ENCODE results near the gene PRRT1B. TPM values are rescaled to one million over a fixed set of nuclear protein-coding genes. Genes with fewer than 3 reads are reported as not detected.

Gene PRRT1B
- total RNA-seq (not detected), total RNA-seq (0 to 0.14 (median 0) reads per million in 29 experiments)
- not detected for total RNA-seq (2013)

DNA sequence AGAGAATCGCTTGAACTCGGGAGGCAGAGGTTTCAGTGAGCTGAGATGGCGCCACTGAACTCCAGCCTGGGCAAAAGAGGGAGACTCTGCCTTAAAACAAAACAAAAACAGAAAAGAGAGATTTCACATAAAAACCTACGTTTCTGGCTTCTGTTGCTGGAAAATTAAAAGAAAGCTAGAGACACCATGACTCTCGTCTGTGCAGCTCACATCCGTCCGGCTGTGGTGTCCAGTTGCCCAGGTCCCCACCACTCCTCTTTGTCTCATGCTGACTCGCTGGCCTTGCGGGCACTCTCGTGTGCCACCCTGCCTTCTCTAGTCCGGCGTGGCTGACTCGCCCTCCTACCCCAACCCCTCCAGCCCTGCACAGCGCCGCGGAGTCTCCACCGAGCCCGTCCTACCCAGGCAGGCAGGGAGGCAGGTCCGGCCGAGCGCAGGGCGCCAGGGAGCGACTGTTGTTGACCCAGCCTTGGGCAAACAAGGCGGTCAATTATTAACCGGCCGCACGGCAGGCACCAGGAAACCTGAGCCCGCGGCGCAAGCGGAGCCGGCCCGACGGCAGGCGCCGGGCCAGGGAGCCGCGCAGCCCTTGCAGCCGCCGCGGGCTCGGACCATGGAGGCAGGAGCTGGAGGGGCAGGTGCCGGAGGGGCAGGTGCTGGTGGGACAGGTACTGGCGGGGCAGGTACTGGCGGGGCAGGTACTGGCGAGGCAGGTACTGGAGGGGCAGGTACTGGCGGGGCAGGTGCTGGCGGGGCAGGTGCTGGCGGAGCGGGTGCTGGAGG lies at the start of gene PRRT1B:
Gene PRRT1B (plus strand): TSS at position 521 of the 783 bp plus-strand sequence. CDS start 93 bp downstream, at position 614.
- ATAC-seq (replicated peaks in 1 of 4) = no peak
- H3K4me1 Mint-ChIP-seq = peaks cover 17 to 34% (median 24%) of the 10 kb centered on the region in 3 donors
- peaks cover 6 to 39% of the 10 kb centered on the region in 2 experiments for H3K27me3 ChIP-seq (replicated peaks in 1 of 2; ENCODE audit: control insufficient read depth in 2 of 2, extremely low read depth in 1 of 2, insufficient read depth in 2 of 2, low read length in 1 of 2)
- peak within 1 kb of the TSS in 2 of 3 donors; percentile 34 to 62 for H3K4me3 Mint-ChIP-seq
- H3K27ac Mint-ChIP-seq = no peak within 1 kb of the TSS
- H3K36me3 ChIP-seq (ENCODE audit: control insufficient read depth in 2 of 2, extremely low read depth in 1 of 2, insufficient read depth in 1 of 2, low read length in 1 of 2) = no peaks in the 10 kb centered on the region
- H3K4me3 ChIP-seq (ENCODE audit: control insufficient read depth in 1 of 2, extremely low read depth in 1 of 2, low read length in 1 of 2) = peak within 1 kb of the TSS; percentile 44 to 57
- no peak for DNase-seq
- peaks cover 6 to 29% of the 10 kb centered on the region in 2 experiments for H3K4me1 ChIP-seq (ENCODE audit: control insufficient read depth in 1 of 2, extremely low read depth in 1 of 2, insufficient read depth in 2 of 2, low read length in 2 of 2)
- ChIA-PET CTCF (interaction anchor here (0.6 kb wide), 2 partner anchors 303 to 327 kb away, joined by 3 to 4 read pairs; no protein-coding TSS in a partner anchor), POLR2A (no interaction called here)
- WGBS (ENCODE audit: insufficient coverage) = 45% methylated on average over 39 of the region's 50 CpGs
- peaks cover 0 to 17% (median 8%) of the 10 kb centered on the region in 3 donors for H3K9me3 Mint-ChIP-seq
- peaks cover 12% of the 10 kb centered on the region for H3K36me3 Mint-ChIP-seq
- no peak within 1 kb of the TSS for H3K27ac ChIP-seq (ENCODE audit: low read length)
- H3K27me3 Mint-ChIP-seq = peaks cover 36 to 43% of the 10 kb centered on the region in 2 donors
- no peaks in the 10 kb centered on the region for H3K9me3 ChIP-seq

DNA sequence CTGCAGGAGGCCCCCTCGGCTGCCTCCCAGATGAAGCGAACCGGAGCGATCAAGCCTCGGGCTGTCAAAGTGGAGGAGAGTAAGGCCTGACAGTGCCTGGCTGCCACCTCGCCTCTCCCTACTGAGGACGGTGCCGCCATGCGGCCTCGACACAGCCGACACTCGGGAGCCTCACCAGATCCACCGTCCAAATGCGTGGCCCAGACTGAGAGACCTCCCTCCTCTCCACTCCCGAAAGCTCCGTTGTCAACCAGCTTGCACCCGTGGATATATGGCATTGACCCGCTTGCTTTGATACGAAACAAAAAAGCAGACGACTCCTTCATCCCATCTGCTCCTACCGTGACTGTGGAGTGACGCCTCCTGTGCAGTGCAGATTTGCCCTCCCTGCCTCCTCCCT lies 49.5 kb upstream of the PRRT1B start:
- Mint-ChIP-seq H3K27me3 (no peaks in the 10 kb centered on the region), H3K27ac (peak overlapping the region in 1 of 2 donors; percentile 28), H3K9me3 (no peaks in the 10 kb centered on the region), H3K4me3 (no peak overlapping the region), H3K4me1 (peaks cover 32 to 41% (median 37%) of the 10 kb centered on the region in 3 donors), H3K36me3 (peaks cover 51% of the 10 kb centered on the region)
- CTCF ChIA-PET = interaction anchor here in 1 of 2 donors (0.7 kb wide), 1 partner anchor 232 kb away, joined by 3 read pairs; no protein-coding TSS in a partner anchor
- H3K27ac ChIP-seq (ENCODE audit: low read length) = no peak overlapping the region
- 94% methylated on average over 16 of the region's 22 CpGs for WGBS (ENCODE audit: insufficient coverage)
- DNase-seq (no peak), ATAC-seq (replicated peaks in 1 of 4) (no peak)
- no peaks in the 10 kb centered on the region for H3K27me3 ChIP-seq (replicated peaks in 1 of 2; ENCODE audit: control insufficient read depth in 2 of 2, extremely low read depth in 1 of 2, insufficient read depth in 2 of 2, low read length in 1 of 2)
- peaks cover 46 to 79% of the 10 kb centered on the region in 2 donors for H3K36me3 ChIP-seq (ENCODE audit: control insufficient read depth in 2 of 2, extremely low read depth in 1 of 2, insufficient read depth in 1 of 2, low read length in 1 of 2)
- H3K9me3 ChIP-seq = no peaks in the 10 kb centered on the region
- H3K4me1 ChIP-seq (ENCODE audit: control insufficient read depth in 1 of 2, extremely low read depth in 1 of 2, insufficient read depth in 2 of 2, low read length in 2 of 2) = peaks cover 17 to 40% of the 10 kb centered on the region in 2 experiments
- POLR2A ChIA-PET = no interaction called here
- no peak overlapping the region for H3K4me3 ChIP-seq (ENCODE audit: control insufficient read depth in 1 of 2, extremely low read depth in 1 of 2, low read length in 1 of 2)

DNA sequence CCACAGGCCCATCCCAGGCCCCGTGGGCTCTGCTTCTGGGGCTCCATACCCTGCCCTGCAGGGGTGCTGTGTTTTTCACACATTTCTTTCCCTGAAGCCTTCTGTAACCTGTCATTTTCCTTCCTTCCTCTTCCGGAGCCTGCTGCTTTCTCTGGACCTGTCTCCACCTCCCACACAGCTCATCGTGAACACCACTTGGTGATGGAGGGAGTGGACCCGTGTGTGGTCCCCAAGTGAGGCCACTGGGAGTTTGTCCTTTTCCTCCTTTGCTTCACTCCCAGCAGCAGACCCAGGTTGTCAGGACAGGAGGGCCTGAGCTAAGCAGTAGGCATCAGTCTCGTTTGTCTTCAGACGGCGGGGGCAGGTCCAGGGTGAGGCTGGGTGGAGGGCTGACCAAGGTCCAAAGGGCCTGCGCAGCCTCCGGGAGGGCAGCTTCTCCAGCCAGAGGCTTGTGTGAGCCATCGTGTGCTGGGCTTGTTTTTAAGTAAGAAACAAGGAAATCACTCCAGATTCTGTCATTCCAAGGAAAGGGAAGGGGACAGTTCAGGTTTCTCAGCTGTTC lies 48.4 kb upstream of the PRRT1B start:
- H3K27me3 Mint-ChIP-seq = no peaks in the 10 kb centered on the region
- CTCF ChIA-PET = no interaction called here
- H3K4me3 Mint-ChIP-seq = no peak overlapping the region

DNA sequence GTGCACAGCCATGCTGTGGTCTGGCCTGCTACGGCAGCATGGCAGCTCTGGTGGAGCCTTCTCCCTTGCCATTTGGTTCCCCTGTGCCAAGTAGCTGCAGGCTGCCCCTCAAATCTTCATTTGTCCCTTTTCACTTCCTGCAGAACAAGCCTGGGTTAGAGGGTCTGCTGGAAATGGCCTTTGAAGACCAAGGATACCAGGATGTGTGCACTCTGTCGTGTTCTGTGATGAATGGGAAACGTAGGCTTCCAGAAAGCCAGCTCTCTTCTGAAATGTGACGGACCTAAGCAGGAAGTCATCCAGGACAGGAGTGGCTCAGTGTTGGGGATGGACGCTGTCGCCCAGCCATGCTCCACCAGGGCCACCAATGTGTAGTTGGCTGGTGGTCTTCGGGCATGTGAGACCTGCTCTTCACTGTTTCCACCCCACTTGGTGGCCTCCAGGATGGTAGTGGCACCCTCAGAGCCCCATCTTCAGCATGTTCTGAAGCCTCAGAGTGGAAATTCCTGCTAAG lies 46.0 kb upstream of the PRRT1B start:
- DNase-seq = no peak
- no peak overlapping the region for H3K4me3 ChIP-seq (ENCODE audit: control insufficient read depth in 1 of 2, extremely low read depth in 1 of 2, low read length in 1 of 2)
- peaks cover 61 to 65% (median 62%) of the 10 kb centered on the region in 3 donors for H3K4me1 Mint-ChIP-seq
- ChIA-PET POLR2A (no interaction called here), CTCF (interaction anchor here in 1 of 2 donors (0.7 to 1.5 kb wide), 2 partner anchors 179 to 260 kb away, joined by 3 to 4 read pairs; no protein-coding TSS in a partner anchor)
- H3K36me3 ChIP-seq (ENCODE audit: control insufficient read depth in 2 of 2, extremely low read depth in 1 of 2, insufficient read depth in 1 of 2, low read length in 1 of 2) = peaks cover 22 to 44% of the 10 kb centered on the region in 2 donors
- H3K27me3 Mint-ChIP-seq = no peaks in the 10 kb centered on the region
- H3K9me3 ChIP-seq = no peaks in the 10 kb centered on the region
- ATAC-seq (replicated peaks in 1 of 4) = no peak
- H3K9me3 Mint-ChIP-seq = no peaks in the 10 kb centered on the region
- peak overlapping the region in 1 of 3 donors; percentile 95 for H3K4me3 Mint-ChIP-seq
- H3K27ac Mint-ChIP-seq = peak overlapping the region; percentile 89 to 95
- no peaks in the 10 kb centered on the region for H3K27me3 ChIP-seq (replicated peaks in 1 of 2; ENCODE audit: control insufficient read depth in 2 of 2, extremely low read depth in 1 of 2, insufficient read depth in 2 of 2, low read length in 1 of 2)
- peaks cover 34 to 71% of the 10 kb centered on the region in 2 experiments for H3K4me1 ChIP-seq (ENCODE audit: control insufficient read depth in 1 of 2, extremely low read depth in 1 of 2, insufficient read depth in 2 of 2, low read length in 2 of 2)
- peak overlapping the region; percentile 76 for H3K27ac ChIP-seq (ENCODE audit: low read length)
- WGBS (ENCODE audit: insufficient coverage) = 80% methylated on average over 1 of the region's 7 CpGs
- peaks cover 20% of the 10 kb centered on the region for H3K36me3 Mint-ChIP-seq

More for the DNA sequence above, 48.4 kb upstream of the PRRT1B start:
- H3K27ac ChIP-seq (ENCODE audit: low read length) = no peak overlapping the region
- ATAC-seq (replicated peaks in 1 of 4) (no peak), DNase-seq (no peak)
- WGBS (ENCODE audit: insufficient coverage) = 96% methylated on average over 5 of the region's 10 CpGs
- no peaks in the 10 kb centered on the region for H3K9me3 ChIP-seq
- Mint-ChIP-seq H3K9me3 (no peaks in the 10 kb centered on the region), H3K27ac (peak overlapping the region; percentile 28 to 63), H3K4me1 (peaks cover 44 to 52% (median 48%) of the 10 kb centered on the region in 3 donors), H3K36me3 (peaks cover 42% of the 10 kb centered on the region)
- peaks cover 39 to 67% of the 10 kb centered on the region in 2 donors for H3K36me3 ChIP-seq (ENCODE audit: control insufficient read depth in 2 of 2, extremely low read depth in 1 of 2, insufficient read depth in 1 of 2, low read length in 1 of 2)
- POLR2A ChIA-PET = no interaction called here
- no peaks in the 10 kb centered on the region for H3K27me3 ChIP-seq (replicated peaks in 1 of 2; ENCODE audit: control insufficient read depth in 2 of 2, extremely low read depth in 1 of 2, insufficient read depth in 2 of 2, low read length in 1 of 2)
- H3K4me1 ChIP-seq (ENCODE audit: control insufficient read depth in 1 of 2, extremely low read depth in 1 of 2, insufficient read depth in 2 of 2, low read length in 2 of 2) = peaks cover 28 to 51% of the 10 kb centered on the region in 2 experiments
- H3K4me3 ChIP-seq (ENCODE audit: control insufficient read depth in 1 of 2, extremely low read depth in 1 of 2, low read length in 1 of 2) = no peak overlapping the region

DNA sequence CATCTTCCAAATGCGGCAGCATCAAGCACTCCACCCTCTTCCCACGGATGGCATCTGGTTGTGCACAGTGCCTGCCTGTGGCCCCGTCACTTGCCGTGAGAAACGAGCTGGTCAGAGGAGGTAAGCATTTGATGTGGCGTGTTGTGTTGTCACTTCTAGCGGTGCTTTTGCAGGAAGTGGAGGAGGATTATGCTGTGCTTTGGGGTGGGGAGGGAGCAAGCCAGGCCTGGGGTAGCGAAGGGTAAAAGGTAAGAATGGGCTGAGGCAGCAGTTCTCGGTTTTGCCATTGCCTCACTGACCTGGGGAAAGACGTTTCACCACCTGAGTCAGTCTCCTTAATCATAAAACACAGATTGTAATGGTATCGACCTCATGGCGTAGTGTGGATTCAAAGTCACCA lies 44.9 kb upstream of the PRRT1B start:
- Mint-ChIP-seq H3K27me3 (no peaks in the 10 kb centered on the region), H3K9me3 (no peaks in the 10 kb centered on the region), H3K4me1 (peaks cover 70 to 72% (median 70%) of the 10 kb centered on the region in 3 donors), H3K27ac (peak overlapping the region; percentile 89 to 95), H3K36me3 (peaks cover 15% of the 10 kb centered on the region), H3K4me3 (peak overlapping the region; percentile 92 to 95 (median 92))
- peak overlapping the region; percentile 76 for H3K27ac ChIP-seq (ENCODE audit: low read length)
- CTCF ChIA-PET = interaction anchor here (0.5 to 1.5 kb wide), 4 partner anchors 23 to 178 kb away, joined by 3 to 4 read pairs (median 4); no protein-coding TSS in a partner anchor
- DNase-seq = peak; percentile 36 to 93 (median 79)
- ATAC-seq (replicated peaks in 1 of 4) = peak; percentile 67 to 82 (median 74)
- peaks cover 16 to 34% of the 10 kb centered on the region in 2 donors for H3K36me3 ChIP-seq (ENCODE audit: control insufficient read depth in 2 of 2, extremely low read depth in 1 of 2, insufficient read depth in 1 of 2, low read length in 1 of 2)
- no peaks in the 10 kb centered on the region for H3K27me3 ChIP-seq (replicated peaks in 1 of 2; ENCODE audit: control insufficient read depth in 2 of 2, extremely low read depth in 1 of 2, insufficient read depth in 2 of 2, low read length in 1 of 2)
- WGBS (ENCODE audit: insufficient coverage) = 0% methylated on average over 6 of the region's 12 CpGs
- H3K9me3 ChIP-seq = no peaks in the 10 kb centered on the region
- peaks cover 34 to 74% of the 10 kb centered on the region in 2 experiments for H3K4me1 ChIP-seq (ENCODE audit: control insufficient read depth in 1 of 2, extremely low read depth in 1 of 2, insufficient read depth in 2 of 2, low read length in 2 of 2)
- H3K4me3 ChIP-seq (ENCODE audit: control insufficient read depth in 1 of 2, extremely low read depth in 1 of 2, low read length in 1 of 2) = peak overlapping the region in 1 of 2 donors; percentile 15
- POLR2A ChIA-PET = interaction anchor here in 1 of 2 donors (0.6 to 1.0 kb wide), 2 partner anchors 26 to 127 kb away, joined by 3 read pairs; no protein-coding TSS in a partner anchor
